HCEC 1CT (cell line): Measurements from ENCODE around the gene PEX6.
"Not testable (repeated sequence)": the region's sequence is repeated elsewhere in the genome, so short reads cannot be mapped to it uniquely, and the experiment has no call there.

ENCODE experiments used
- DNase-seq: peaks from one replicate; pipeline ENCODE4 v3.0.0-alpha.2; 2017

PEX6 gene

GRCh38 chr6:42963179-42963854 lies 15.7 kb downstream of the PEX6 start:
- DNase-seq, result no peak

GRCh38 chr6:42962502-42963178 lies 16.3 kb downstream of the PEX6 start:
- no peak for DNase-seq

- no peak for DNase-seq
Measured at GRCh38 chr6:42962096-42962495, 16.9 kb downstream of the PEX6 start.

GRCh38 chr6:42961020-42961470 lies 17.9 kb downstream of the PEX6 start:
- DNase-seq, result no peak

GRCh38 chr6:42960243-42961019 lies 18.6 kb downstream of the PEX6 start, which contains the start of gene GNMT:
Gene GNMT (plus strand): TSS chr6:42960754. CDS start chr6:42960768, 14 bp downstream.
- no peak for DNase-seq

GRCh38 chr6:42959917-42960242 lies 19.1 kb downstream of the PEX6 start:
- DNase-seq, result no peak

- DNase-seq, result no peak
Measured at GRCh38 chr6:42958125-42958524, 20.9 kb downstream of the PEX6 start.

- not testable (repeated sequence) for DNase-seq
Measured at GRCh38 chr6:42954405-42954804, 24.6 kb downstream of the PEX6 start.

GRCh38 chr6:42952389-42952788 lies 26.6 kb downstream of the PEX6 start:
- DNase-seq, result no peak

- no peak for DNase-seq
Measured at GRCh38 chr6:42947950-42948349, 31.0 kb downstream of the PEX6 start.

- DNase-seq, result no peak
Measured at GRCh38 chr6:42942444-42942843, 36.5 kb downstream of the PEX6 start.

- not testable (repeated sequence) for DNase-seq
Measured at GRCh38 chr6:42941356-42941755, 37.6 kb downstream of the PEX6 start.

- DNase-seq, result no peak
Measured at GRCh38 chr6:42940493-42941045, 38.4 kb downstream of the PEX6 start.

GRCh38 chr6:42939810-42940167 lies 39.2 kb downstream of the PEX6 start:
- no peak for DNase-seq

GRCh38 chr6:42938987-42939809 lies 39.8 kb downstream of the PEX6 start:
- no peak for DNase-seq

- DNase-seq, result no peak
Measured at GRCh38 chr6:42938428-42938796, 40.6 kb downstream of the PEX6 start.

GRCh38 chr6:42937548-42938427 lies 41.2 kb downstream of the PEX6 start:
- DNase-seq, result no peak

- no peak for DNase-seq
Measured at GRCh38 chr6:42936398-42936797, 42.6 kb downstream of the PEX6 start.

GRCh38 chr6:42935322-42935721 lies 43.7 kb downstream of the PEX6 start:
- DNase-seq, result no peak

- DNase-seq, result no peak
Measured at GRCh38 chr6:42933205-42933604, 45.8 kb downstream of the PEX6 start.

- no peak for DNase-seq
Measured at GRCh38 chr6:42932412-42932811, 46.6 kb downstream of the PEX6 start.
